GM18499 (cell line): ENCODE measurements around the gene PLVAP.

Source experiments
- ATAC-seq: cut with Tn5 transposase; IDR thresholded peaks from one replicate; pipeline ENCODE4 v1.9.1; 2021; ENCODE audit warnings: moderate number of reproducible peaks; ENCODE audit not compliant: insufficient read depth, unreplicated experiment

PLVAP gene

GRCh38 chr19:17324357-17325114, 52.6 kb downstream of the PLVAP start:
- ATAC-seq = no peak

- no peak for ATAC-seq
These were observed 53.2 kb downstream of the PLVAP start for GRCh38 chr19:17323964-17324332.

- ATAC-seq = no peak
These were observed 53.7 kb downstream of the PLVAP start for GRCh38 chr19:17323300-17323963.

- ATAC-seq = no peak
These were observed 54.3 kb downstream of the PLVAP start for GRCh38 chr19:17322854-17323253.

GRCh38 chr19:17321655-17322489, 55.3 kb downstream of the PLVAP start:
- no peak for ATAC-seq

- no peak for ATAC-seq
These were observed 56.7 kb downstream of the PLVAP start for GRCh38 chr19:17320435-17320834.

GRCh38 chr19:17319473-17320238, 57.5 kb downstream of the PLVAP start:
- no peak for ATAC-seq

GRCh38 chr19:17318966-17319365, 58.2 kb downstream of the PLVAP start:
- no peak for ATAC-seq

GRCh38 chr19:17314007-17314593, 63.0 kb downstream of the PLVAP start:
- ATAC-seq = no peak

- no peak for ATAC-seq
These were observed 64.7 kb downstream of the PLVAP start for GRCh38 chr19:17312189-17313113.

GRCh38 chr19:17311455-17312188, 65.5 kb downstream of the PLVAP start:
- no peak for ATAC-seq

- ATAC-seq = no peak
These were observed 67.1 kb downstream of the PLVAP start for GRCh38 chr19:17309965-17310461.

GRCh38 chr19:17309198-17309964, 67.8 kb downstream of the PLVAP start, which contains the start of gene DDA1:
TSS of gene DDA1 (plus strand) at chr19:17309563. CDS start at chr19:17309655, 92 bp downstream.
- ATAC-seq = peak; percentile 33

- no peak for ATAC-seq
These were observed 69.2 kb downstream of the PLVAP start for GRCh38 chr19:17307876-17308377.

GRCh38 chr19:17306285-17306714, 70.8 kb downstream of the PLVAP start:
- no peak for ATAC-seq

- peak; percentile 53 for ATAC-seq
These were observed 71.4 kb downstream of the PLVAP start, which contains the start of gene MRPL34 for GRCh38 chr19:17305517-17306284. TSS of gene MRPL34 (plus strand) at chr19:17305872. CDS start at chr19:17305893, 21 bp downstream.
